ENCODE measurements around the gene LRRC8E.

DNA sequence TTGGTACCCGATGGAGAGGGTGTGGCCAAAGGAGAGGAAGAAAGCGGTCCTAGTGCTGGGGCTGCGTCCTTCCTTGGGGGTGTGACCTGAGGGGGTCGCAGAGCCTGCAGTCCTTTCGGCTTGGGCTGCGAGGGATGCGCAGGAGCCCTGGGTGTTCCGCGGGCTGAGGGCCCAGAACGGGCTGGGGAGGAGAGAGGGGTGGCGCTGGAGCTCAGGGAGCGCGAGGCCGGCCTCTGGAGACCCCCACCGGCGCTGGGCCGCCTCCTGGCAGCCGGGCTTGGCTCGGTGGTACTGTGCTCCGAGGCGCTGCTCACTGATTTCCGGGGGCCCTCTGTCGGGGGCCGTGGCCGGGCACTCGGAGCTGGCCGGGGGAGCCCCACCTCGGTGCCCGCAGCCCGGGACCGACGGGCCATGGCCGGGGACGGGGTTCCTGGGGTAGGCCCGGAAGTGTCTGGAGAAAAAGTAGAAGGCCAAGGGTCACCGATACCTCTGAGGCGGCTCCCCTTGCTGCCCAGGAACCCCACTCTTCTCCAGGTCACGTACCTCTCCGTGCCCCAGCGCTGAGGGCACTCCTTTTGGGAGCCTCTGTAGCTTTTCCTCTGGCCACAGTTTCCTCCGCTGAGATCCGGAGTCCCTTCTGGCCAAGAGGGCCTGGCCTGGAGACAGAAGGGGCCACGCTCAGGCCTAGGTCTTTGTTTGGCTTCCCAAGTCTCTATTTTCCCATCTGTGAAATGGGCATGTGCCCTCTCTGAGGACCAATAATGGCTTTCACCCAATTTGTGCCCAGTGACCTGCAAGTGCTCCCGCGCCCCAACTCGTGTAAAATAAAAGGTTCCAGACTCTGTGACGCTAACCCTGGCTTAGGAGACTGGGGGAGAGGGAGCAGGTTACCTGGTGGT lies 15.8 kb upstream of the LRRC8E start:
- TF ChIP-seq POLR2A (IDR thresholded peaks at IDR 0.05; ENCODE audit: low read depth, low read length) (no peak), POLR2AphosphoS5 (IDR thresholded peaks at IDR 0.05; ENCODE audit: low read depth, low read length) (no peak), TAF1 (IDR thresholded peaks at IDR 0.05; ENCODE audit: borderline replicate concordance, low read depth, low read length) (no peak)
